ENCODE data around the gene MDN1. TPM values are rescaled to one million over a fixed set of nuclear protein-coding genes. Genes with fewer than 3 reads are reported as not detected.

Gene MDN1
- total RNA-seq, 2 donors from 2014 or later = 85.4 to 145 TPM

GRCh38 chr6:89618026-89618425 lies 201.6 kb downstream of the MDN1 start:
- Histone ChIP-seq H3K27me3 (ENCODE audit: control insufficient read depth, insufficient read depth, low read length, poor library complexity, severe bottlenecking) (no peaks in the 10 kb centered on the region), H3K9me3 (ENCODE audit: control insufficient read depth, low read length) (no peaks in the 10 kb centered on the region), H3K27ac (ENCODE audit: low read depth, low read length) (no peak overlapping the region), H3K36me3 (ENCODE audit: control insufficient read depth, insufficient read depth, low read length) (peaks cover 77% of the 10 kb centered on the region), H3K4me3 (ENCODE audit: low read length) (no peak overlapping the region), H3K9ac (ENCODE audit: extremely low read depth, low read length, poor library complexity, severe bottlenecking) (no peak overlapping the region), H3K4me1 (ENCODE audit: control insufficient read depth, insufficient read depth, low read length) (no peaks in the 10 kb centered on the region)
- Mint-ChIP-seq H3K27ac (no peak overlapping the region), H3K36me3 (ENCODE audit: low read depth) (peaks cover 60% of the 10 kb centered on the region), H3K9me3 (no peaks in the 10 kb centered on the region), H3K4me3 (no peak overlapping the region), H3K27me3 (ENCODE audit: insufficient read depth) (no peaks in the 10 kb centered on the region), H3K4me1 (no peaks in the 10 kb centered on the region)
- no peak for DNase-seq
- 90 to 96% methylated on average over 6 of the region's 6 CpGs for WGBS, 2 experiments (ENCODE audit: insufficient coverage in 1 of 2, insufficient read length in 1 of 2)
- no peak for TF ChIP-seq CTCF (conservative IDR thresholded peaks at IDR 0.05)

- H3K4me3 ChIP-seq (ENCODE audit: low read length) = no peak overlapping the region
- TF ChIP-seq CTCF (conservative IDR thresholded peaks at IDR 0.05) = no peak
- no peak for DNase-seq
- no peaks in the 10 kb centered on the region for H3K9me3 ChIP-seq (ENCODE audit: control insufficient read depth, low read length)
- no peaks in the 10 kb centered on the region for H3K27me3 ChIP-seq (ENCODE audit: control insufficient read depth, insufficient read depth, low read length, poor library complexity, severe bottlenecking)
- H3K36me3 Mint-ChIP-seq (ENCODE audit: low read depth) = peaks cover 63% of the 10 kb centered on the region
- H3K4me1 ChIP-seq (ENCODE audit: control insufficient read depth, insufficient read depth, low read length) = no peaks in the 10 kb centered on the region
- H3K9me3 Mint-ChIP-seq = no peaks in the 10 kb centered on the region
- H3K36me3 ChIP-seq (ENCODE audit: control insufficient read depth, insufficient read depth, low read length) = peaks cover 87% of the 10 kb centered on the region
- no peak overlapping the region for H3K27ac Mint-ChIP-seq
- H3K27ac ChIP-seq (ENCODE audit: low read depth, low read length) = no peak overlapping the region
- no peaks in the 10 kb centered on the region for H3K4me1 Mint-ChIP-seq
- H3K4me3 Mint-ChIP-seq = no peak overlapping the region
- no peaks in the 10 kb centered on the region for H3K27me3 Mint-ChIP-seq (ENCODE audit: insufficient read depth)
- 95 to 100% methylated on average over 2 to 5 of the region's 5 CpGs for WGBS, 2 experiments (ENCODE audit: insufficient coverage in 1 of 2, insufficient read length in 1 of 2)
- no peak overlapping the region for H3K9ac ChIP-seq (ENCODE audit: extremely low read depth, low read length, poor library complexity, severe bottlenecking)
Observed at GRCh38 chr6:89616531-89616930, 203.1 kb downstream of the MDN1 start.

GRCh38 chr6:89615882-89616281 lies 203.7 kb downstream of the MDN1 start:
- Histone ChIP-seq H3K27ac (ENCODE audit: low read depth, low read length) (no peak overlapping the region), H3K4me1 (ENCODE audit: control insufficient read depth, insufficient read depth, low read length) (no peaks in the 10 kb centered on the region), H3K9me3 (ENCODE audit: control insufficient read depth, low read length) (no peaks in the 10 kb centered on the region), H3K9ac (ENCODE audit: extremely low read depth, low read length, poor library complexity, severe bottlenecking) (no peak overlapping the region), H3K4me3 (ENCODE audit: low read length) (no peak overlapping the region), H3K36me3 (ENCODE audit: control insufficient read depth, insufficient read depth, low read length) (peaks cover 88% of the 10 kb centered on the region), H3K27me3 (ENCODE audit: control insufficient read depth, insufficient read depth, low read length, poor library complexity, severe bottlenecking) (no peaks in the 10 kb centered on the region)
- no peak for TF ChIP-seq CTCF (conservative IDR thresholded peaks at IDR 0.05)
- Mint-ChIP-seq H3K27me3 (ENCODE audit: insufficient read depth) (no peaks in the 10 kb centered on the region), H3K4me1 (no peaks in the 10 kb centered on the region), H3K27ac (no peak overlapping the region), H3K36me3 (ENCODE audit: low read depth) (peaks cover 62% of the 10 kb centered on the region), H3K4me3 (no peak overlapping the region), H3K9me3 (no peaks in the 10 kb centered on the region)
- no peak for DNase-seq
- whole genome bisulfite sequencing, 2 experiments (ENCODE audit: insufficient coverage in 1 of 2, insufficient read length in 1 of 2) = 94 to 97% methylated on average over 5 of the region's 5 CpGs
